ENCODE data around the gene CDCA3. TPM values are rescaled to one million over a fixed set of nuclear protein-coding genes. Genes with fewer than 3 reads are reported as not detected.

The CDCA3 gene
- total and polyA plus RNA-seq, 2 of the 4 experiments (the other 2 are of a cell fraction): 23.5 to 61.0 TPM

DNA sequence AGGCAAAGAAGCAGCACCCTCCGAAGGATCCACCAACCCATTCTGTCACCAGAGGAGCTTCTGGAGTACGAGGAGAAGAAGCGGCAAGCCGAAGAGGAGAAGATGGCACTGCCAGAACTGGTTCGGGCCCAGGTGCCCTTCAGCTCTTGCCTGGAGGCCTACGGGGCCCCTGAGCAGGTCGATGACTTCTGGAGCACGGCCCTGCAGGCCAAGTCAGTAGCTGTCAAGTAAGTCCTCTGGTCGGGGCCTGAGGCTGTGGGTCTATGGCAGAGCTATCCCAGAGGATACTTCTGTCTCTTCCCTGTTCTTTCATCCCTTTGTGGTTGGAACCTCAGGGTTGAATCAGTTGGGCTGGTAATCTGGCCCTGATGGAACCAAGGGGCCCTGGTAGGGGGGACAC lies 10.3 kb upstream of the CDCA3 start:
- Histone ChIP-seq H3K14ac (replicated peaks; ENCODE audit: low read depth, low read length) (no peak overlapping the region), H3K4me2 (ENCODE audit: low read depth, low read length) (no peak overlapping the region), H2AK5ac (ENCODE audit: low read depth, low read length) (no peak overlapping the region), H2BK5ac (ENCODE audit: low read depth, low read length, poor library complexity, severe bottlenecking) (no peak overlapping the region), H2BK120ac (ENCODE audit: low read depth, low read length) (no peak overlapping the region), H3K27ac (ENCODE audit: insufficient read depth, low read length) (no peak overlapping the region), H3K27me3 (ENCODE audit: control insufficient read depth, insufficient read depth, low read length) (no peaks in the 10 kb centered on the region), H2AFZ (replicated peaks; ENCODE audit: low read length, poor library complexity) (no peak overlapping the region), H3K9me1 (ENCODE audit: insufficient read depth, low read length) (0 out of 2 replicates have a peak, but pooled peaks cover 3% of the 10 kb centered on the region), H3K79me1 (ENCODE audit: low read depth in 1 of 2, low read length in 2 of 2) (peaks cover 0 to 14% of the 10 kb centered on the region in 2 experiments; a peak in 3 of 4 replicates), H3K4me1 (ENCODE audit: control insufficient read depth, insufficient read depth, low read length) (no peaks in the 10 kb centered on the region), H3K36me3 (ENCODE audit: control insufficient read depth, insufficient read depth, low read length) (peaks cover 77% of the 10 kb centered on the region), H3K23ac (ENCODE audit: low read depth, low read length) (no peak overlapping the region), H3K4me3 (ENCODE audit: insufficient read depth, low read depth, low read length) (no peak overlapping the region), H3K18ac (ENCODE audit: low read depth, low read length) (no peak overlapping the region), H4K8ac (ENCODE audit: low read depth in 2 of 2, low read length in 2 of 2) (no peak overlapping the region), H2AK9ac (replicated peaks; ENCODE audit: low read depth, low read length, poor library complexity) (no peak overlapping the region), H2BK20ac (ENCODE audit: low read depth, low read length) (no peak overlapping the region), H2BK15ac (ENCODE audit: low read depth, low read length) (no peak overlapping the region), H3K9me3 (ENCODE audit: control insufficient read depth, insufficient read depth, low read length) (no peaks in the 10 kb centered on the region), H4K20me1 (ENCODE audit: insufficient read depth, low read length) (no peaks in the 10 kb centered on the region), H3K4ac (ENCODE audit: low read depth, low read length) (no peak overlapping the region), H4K91ac (ENCODE audit: insufficient read depth, low read depth, low read length) (no peak overlapping the region), H3K56ac (ENCODE audit: extremely low read depth, insufficient read depth, low read length) (no peak overlapping the region), H3K9ac (ENCODE audit: low read depth, low read length) (no peak overlapping the region), H4K5ac (ENCODE audit: low read depth, low read length) (no peak overlapping the region)
- DNase-seq: no peak
- ChIA-PET CTCF (interaction anchor here (0.5 kb wide), 1 partner anchor 30 kb away, joined by 3 read pairs; no protein-coding TSS in a partner anchor), POLR2A (ENCODE audit: unreplicated experiment) (interaction anchor here (0.6 kb wide), 1 partner anchor 472 kb away, joined by 6 read pairs; no protein-coding TSS in a partner anchor)
- no peak for TF ChIP-seq CEBPB (IDR thresholded peaks at IDR 0.05; ENCODE audit: low read depth, low read length)
- no peak for TF ChIP-seq MXI1 (IDR thresholded peaks at IDR 0.05; ENCODE audit: borderline replicate concordance, low read depth, low read length)
- TF ChIP-seq MAFK (IDR thresholded peaks at IDR 0.05; ENCODE audit: low read depth, low read length): no peak
- in situ Hi-C loops (cut with MboI; ENCODE audit: low sequenced_read_pairs) (no loop called here), intact Hi-C loops (cut with micrococcal nuclease) (no loop called here), dilution Hi-C loops (cut with HindIII; ENCODE audit: low sequenced_read_pairs, unreplicated experiment) (no loop called here)
- no peak for ATAC-seq (ENCODE audit: low read depth)
- 98% methylated on average over 6 of the region's 9 CpGs; no CpG with 5 or more reads in 1 of the 2 experiments for WGBS, 2 experiments (ENCODE audit: extremely low coverage in 2 of 2, insufficient read length in 1 of 2)
- BruUV-seq (replicated peaks): no TSS peak
